A549 treated with GW870086 at 1 μM for 4 hours (cell line): Measurements from ENCODE around the gene ADGRB2. TPM values are rescaled to one million over a fixed set of nuclear protein-coding genes. Genes with fewer than 3 reads are reported as not detected.

ENCODE experiments used
- total RNA-seq: library from RNA; stranded (reverse); fragments of 200-300 nt; extraction: Qiagen RNA extraction; gene quantifications from 5 replicates; pipeline ENCODE4 v1.2.3, GENCODE V29; 2022; ENCODE audit warnings: low read depth

Gene ADGRB2
- 4.5 to 6.1 TPM (median 5.7 TPM) in 5 replicates for total RNA-seq

DNA sequence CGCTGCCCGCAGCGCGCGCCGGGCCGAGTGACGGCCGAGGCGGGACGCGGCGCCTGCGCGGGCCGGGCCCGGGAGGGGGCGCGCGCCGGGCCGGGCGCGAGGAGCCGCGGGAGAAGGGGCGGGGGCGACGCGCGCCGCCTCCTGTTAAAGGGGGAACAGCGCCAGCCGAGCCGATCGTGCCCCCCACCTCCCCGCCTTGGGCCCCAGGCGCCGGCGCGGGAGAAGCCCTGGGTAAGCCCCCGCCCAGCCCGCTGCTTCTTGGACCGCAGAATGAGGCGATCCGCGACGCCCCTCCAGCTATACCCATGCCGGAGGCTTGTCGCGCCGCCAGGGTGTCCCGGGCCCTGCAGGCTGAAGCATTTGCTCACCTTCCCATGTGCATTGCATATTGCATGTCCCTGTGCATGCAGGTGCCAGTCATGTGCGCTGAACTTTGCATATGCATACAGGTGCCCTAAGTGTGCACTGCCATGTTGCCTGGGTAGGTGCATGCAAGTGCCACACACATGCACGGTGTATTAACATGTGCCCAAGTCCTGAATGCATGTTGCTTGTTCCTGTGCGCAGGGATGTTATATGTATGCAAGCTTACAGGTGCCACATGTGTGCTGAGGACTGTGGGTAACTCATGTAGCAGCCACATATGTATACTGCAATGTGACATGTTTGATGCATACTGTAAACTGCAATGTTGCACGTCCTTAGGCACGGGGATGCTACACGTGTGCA lies at the start of gene ADGRB2:
ADGRB2 (minus strand) TSS at position 29 of the 729 bp plus-strand sequence. CDS start 7,119 bp downstream, outside the sequence.

GRCh38 chr1:31703431-31704270 lies 60.5 kb downstream of the ADGRB2 start, which contains the start of gene COL16A1:
Gene COL16A1 (minus strand): TSS chr1:31704017. CDS start chr1:31702193, 1,824 bp downstream.

Other genes with a start within 250 kb of the ADGRB2 start
- gene TINAGL1, start 187.8 kb downstream of the ADGRB2 start, total RNA-seq = 0.29 to 1.4 TPM (median 0.77 TPM) in 5 replicates
- not detected in 5 replicates for gene HCRTR1, start 146.7 kb downstream of the ADGRB2 start, total RNA-seq
- 41.9 to 48.8 TPM (median 45.6 TPM) in 5 replicates for gene PEF1, start 119.5 kb downstream of the ADGRB2 start, total RNA-seq
- gene COL16A1, start 60.3 kb downstream of the ADGRB2 start, total RNA-seq = 4.9 to 5.9 TPM (median 5.2 TPM) in 5 replicates
- gene SPOCD1, start 51.7 kb upstream of the ADGRB2 start, total RNA-seq = 3.7 to 6.4 TPM (median 4.4 TPM) in 5 replicates
- 148 to 196 TPM (median 185 TPM) in 5 replicates for gene PTP4A2, start 174.0 kb upstream of the ADGRB2 start, total RNA-seq
- gene KHDRBS1, start 249.5 kb upstream of the ADGRB2 start, total RNA-seq = 116 to 144 TPM (median 131 TPM) in 5 replicates